ENCODE measurements around the gene FAM124A. TPM values are rescaled to one million over a fixed set of nuclear protein-coding genes. Genes with fewer than 3 reads are reported as not detected.

The FAM124A gene, protein sequence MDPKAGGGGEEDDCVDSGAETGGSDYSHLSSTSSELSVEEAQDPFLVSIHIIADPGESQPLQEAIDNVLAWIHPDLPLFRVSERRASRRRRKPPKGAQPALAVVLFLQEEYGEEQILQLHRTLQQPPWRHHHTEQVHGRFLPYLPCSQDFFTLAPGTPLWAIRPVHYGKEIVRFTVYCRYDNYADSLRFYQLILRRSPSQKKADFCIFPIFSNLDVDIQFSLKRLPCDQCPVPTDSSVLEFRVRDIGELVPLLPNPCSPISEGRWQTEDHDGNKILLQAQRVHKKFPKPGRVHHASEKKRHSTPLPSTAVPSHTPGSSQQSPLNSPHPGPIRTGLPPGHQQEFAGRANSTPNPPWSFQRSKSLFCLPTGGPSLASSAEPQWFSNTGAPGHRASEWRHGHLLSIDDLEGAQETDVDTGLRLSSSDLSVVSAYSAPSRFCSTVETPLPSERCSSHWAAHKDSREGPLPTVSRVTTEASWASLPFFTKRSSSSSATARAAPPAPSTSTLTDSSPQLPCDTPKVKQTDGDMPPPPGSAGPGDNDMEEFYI
- under 1 TPM; 0.13 to 0.21 (median 0.14) TPM for total RNA-seq

DNA sequence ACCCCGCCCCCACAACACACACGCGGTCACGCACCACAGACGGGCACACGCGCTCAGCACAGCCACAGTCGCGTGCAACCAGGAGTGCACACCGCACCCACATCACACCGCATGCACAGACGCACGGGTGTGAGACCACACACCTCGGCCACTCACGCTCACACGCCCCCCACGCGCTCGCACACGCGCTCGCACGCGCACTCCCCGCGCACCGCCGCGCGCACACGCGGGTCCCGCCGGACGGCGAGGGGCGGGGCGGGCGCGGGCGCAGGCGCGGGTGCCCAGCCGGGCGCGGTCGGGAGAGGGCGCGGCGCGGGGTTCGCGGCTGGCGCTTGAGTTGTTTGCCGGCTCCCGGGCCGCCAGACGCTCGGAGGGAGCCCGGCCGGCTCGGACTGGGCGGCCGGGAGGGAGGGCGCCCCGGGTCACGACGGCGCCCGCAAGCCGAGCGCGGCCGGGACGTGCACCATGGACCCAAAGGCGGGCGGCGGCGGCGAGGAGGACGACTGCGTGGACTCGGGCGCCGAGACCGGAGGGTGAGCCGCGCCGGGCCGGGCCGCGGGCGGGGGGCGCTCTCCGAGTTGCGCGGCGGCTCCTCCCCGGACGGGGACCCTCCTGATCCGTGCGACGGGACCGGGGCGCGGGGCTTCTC lies at the start of gene FAM124A:
Gene FAM124A, plus strand, starts transcription at position 362 of the 649 bp plus-strand sequence. Its CDS starts 104 bp downstream, at position 466.
- H3K27me3 Mint-ChIP-seq (ENCODE audit: low read depth), result peaks cover 57% of the 10 kb centered on the region
- DNase-seq, result peak; percentile 13

DNA sequence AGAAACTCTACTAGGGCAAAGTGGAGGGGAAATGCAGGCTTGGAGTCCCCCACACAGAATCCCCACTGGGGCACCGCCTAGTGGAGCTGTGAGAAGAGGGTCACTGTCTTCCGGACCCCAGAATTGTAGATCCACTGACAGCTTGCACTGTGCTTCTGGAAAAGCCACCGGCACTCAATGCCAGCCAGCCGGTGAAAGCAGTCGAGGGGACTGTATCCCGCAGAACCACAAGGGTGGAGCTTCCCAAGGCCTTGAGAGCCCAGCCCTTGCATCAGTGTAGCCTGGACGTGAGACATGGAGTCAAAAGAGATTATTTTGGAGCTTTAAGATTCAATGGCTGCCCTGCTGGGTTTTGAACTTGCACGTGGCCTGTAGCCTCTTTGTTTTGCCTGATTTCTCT lies 47.2 kb upstream of the FAM124A start:
- Mint-ChIP-seq H3K4me3 (no peak overlapping the region), H3K9me3 (no peaks in the 10 kb centered on the region), H3K4me1 (ENCODE audit: low read depth) (no peaks in the 10 kb centered on the region), H3K36me3 (ENCODE audit: insufficient read depth) (no peaks in the 10 kb centered on the region), H3K27me3 (ENCODE audit: low read depth) (peaks cover 28% of the 10 kb centered on the region)
- ATAC-seq, result no peak
- DNase-seq, result no peak

More for the DNA sequence above, at the start of gene FAM124A:
- no peaks in the 10 kb centered on the region for H3K4me1 Mint-ChIP-seq (ENCODE audit: low read depth)
- peak within 1 kb of the TSS; percentile 77 for H3K4me3 Mint-ChIP-seq
- H3K9me3 Mint-ChIP-seq, result no peaks in the 10 kb centered on the region
- H3K36me3 Mint-ChIP-seq (ENCODE audit: insufficient read depth), result no peaks in the 10 kb centered on the region
- ATAC-seq, result peak; percentile 89 to 90

DNA sequence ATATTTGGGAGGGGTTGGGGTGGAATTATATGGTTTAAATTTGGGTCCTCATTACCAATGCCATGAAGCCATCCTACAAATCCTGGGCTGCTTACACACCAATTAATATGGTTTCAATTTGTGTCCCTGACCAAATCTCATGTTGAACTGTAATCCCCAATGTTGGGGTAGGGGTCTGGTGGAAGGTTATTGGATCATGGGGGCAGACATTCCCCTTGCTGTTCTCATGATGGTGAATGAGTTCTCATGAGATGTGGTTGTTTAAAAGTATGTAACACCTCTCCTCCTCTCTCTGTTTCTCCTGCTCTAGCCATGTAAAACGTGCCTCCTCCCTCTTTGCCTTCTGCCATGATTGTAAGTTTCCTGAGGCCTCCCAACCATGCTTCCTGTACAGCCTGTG lies 46.6 kb upstream of the FAM124A start:
- Mint-ChIP-seq H3K9me3 (no peaks in the 10 kb centered on the region), H3K27me3 (ENCODE audit: low read depth) (peaks cover 28% of the 10 kb centered on the region)
- no peak for ATAC-seq

DNA sequence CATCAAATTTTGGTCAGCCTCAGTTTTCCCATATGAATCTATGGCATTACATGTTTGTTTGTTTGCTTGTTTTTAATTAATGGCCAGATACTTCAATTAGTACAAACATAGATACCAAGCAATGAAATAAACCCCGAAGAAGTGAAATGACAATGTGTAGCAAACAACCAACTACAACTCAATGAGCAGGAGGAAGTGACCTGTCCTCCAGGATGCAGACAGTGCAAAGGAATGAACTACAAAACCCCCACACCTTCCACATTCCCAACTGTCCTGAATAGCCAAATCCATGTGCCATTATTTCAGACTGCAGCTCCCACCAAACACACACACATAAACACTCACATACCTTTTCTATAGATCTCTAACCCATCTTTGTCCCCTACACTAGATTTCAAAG lies 45.0 kb upstream of the FAM124A start:
- no peaks in the 10 kb centered on the region for H3K36me3 Mint-ChIP-seq (ENCODE audit: insufficient read depth)
- H3K9me3 Mint-ChIP-seq, result no peaks in the 10 kb centered on the region
- no peak overlapping the region for H3K4me3 Mint-ChIP-seq
- peaks cover 19% of the 10 kb centered on the region for H3K27me3 Mint-ChIP-seq (ENCODE audit: low read depth)
- H3K4me1 Mint-ChIP-seq (ENCODE audit: low read depth), result no peaks in the 10 kb centered on the region
- DNase-seq (no peak), ATAC-seq (no peak)

More for the DNA sequence above, 46.6 kb upstream of the FAM124A start:
- H3K4me1 Mint-ChIP-seq (ENCODE audit: low read depth), result no peaks in the 10 kb centered on the region
- H3K36me3 Mint-ChIP-seq (ENCODE audit: insufficient read depth), result no peaks in the 10 kb centered on the region
- no peak for DNase-seq
- H3K4me3 Mint-ChIP-seq, result no peak overlapping the region

DNA sequence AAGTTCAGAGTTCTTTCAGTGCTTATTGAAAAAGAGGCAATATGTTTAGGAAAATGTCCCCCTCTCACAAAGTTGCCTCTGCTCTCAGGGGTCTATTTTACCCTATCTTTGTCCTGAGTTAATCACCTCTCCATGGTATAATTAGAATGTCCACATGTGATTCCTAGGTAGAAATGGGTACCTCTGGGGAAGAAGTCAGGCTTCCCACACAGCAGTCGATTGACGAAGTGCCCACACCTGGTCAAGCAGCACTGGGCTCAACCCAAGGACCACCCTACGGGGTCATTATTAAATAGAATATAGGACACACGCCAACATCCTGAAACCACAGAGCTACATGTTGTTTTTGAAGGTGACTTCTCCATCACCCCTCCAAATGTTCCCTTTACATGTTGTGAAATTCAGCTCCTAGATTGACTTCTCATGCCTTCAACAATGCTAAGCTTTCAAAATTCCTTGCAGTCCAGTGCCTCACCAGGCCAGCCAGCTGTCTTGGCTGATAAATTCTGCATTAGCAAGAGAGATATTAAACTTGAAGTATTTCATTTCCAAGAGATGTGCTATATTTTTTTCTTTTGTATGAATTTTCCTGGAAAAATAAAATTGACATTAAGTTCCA lies 43.6 kb upstream of the FAM124A start:
- ATAC-seq (no peak), DNase-seq (no peak)
- Mint-ChIP-seq H3K36me3 (ENCODE audit: insufficient read depth) (no peaks in the 10 kb centered on the region), H3K9me3 (no peaks in the 10 kb centered on the region), H3K27me3 (ENCODE audit: low read depth) (peaks cover 19% of the 10 kb centered on the region), H3K4me3 (no peak overlapping the region), H3K4me1 (ENCODE audit: low read depth) (no peaks in the 10 kb centered on the region)

GRCh38 chr13:51179432-51179971 lies 42.7 kb upstream of the FAM124A start:
- ATAC-seq (no peak), DNase-seq (no peak)
- H3K9me3 Mint-ChIP-seq, result no peaks in the 10 kb centered on the region
- no peak overlapping the region for H3K4me3 Mint-ChIP-seq
- no peaks in the 10 kb centered on the region for H3K36me3 Mint-ChIP-seq (ENCODE audit: insufficient read depth)
- H3K4me1 Mint-ChIP-seq (ENCODE audit: low read depth), result no peaks in the 10 kb centered on the region
- peaks cover 24% of the 10 kb centered on the region for H3K27me3 Mint-ChIP-seq (ENCODE audit: low read depth)

DNA sequence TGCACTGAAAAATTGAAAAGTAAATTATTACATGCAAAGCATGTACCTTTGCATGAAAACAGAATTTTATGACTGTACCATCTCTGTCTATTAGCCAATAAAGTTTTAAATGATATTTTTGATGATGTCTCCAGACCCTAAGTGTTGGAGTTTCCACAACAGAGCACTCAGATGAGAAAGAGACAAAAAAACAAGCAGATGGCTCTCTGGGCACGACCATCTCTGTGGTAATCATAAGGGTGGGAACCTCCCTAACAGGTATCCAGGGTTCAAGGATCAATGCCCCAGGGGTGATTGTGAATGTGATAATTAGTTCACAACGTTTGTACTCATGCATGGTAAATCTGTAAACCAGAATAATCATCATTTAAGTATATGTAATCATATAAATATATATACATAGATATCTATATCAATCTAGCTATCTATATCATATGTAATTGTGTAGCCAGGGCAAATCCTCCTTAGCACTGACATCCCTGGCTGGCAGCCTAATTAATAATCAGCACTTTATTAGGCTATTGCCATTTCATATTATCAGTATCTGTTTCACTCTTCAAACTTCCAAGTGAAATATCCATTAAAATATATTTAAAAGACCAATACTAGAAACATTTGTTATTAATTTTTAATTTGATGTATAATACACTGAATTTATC lies 41.2 kb upstream of the FAM124A start:
- DNase-seq (no peak), ATAC-seq (no peak)
- H3K36me3 Mint-ChIP-seq (ENCODE audit: insufficient read depth), result no peaks in the 10 kb centered on the region
- H3K4me1 Mint-ChIP-seq (ENCODE audit: low read depth), result no peaks in the 10 kb centered on the region
- no peak overlapping the region for H3K4me3 Mint-ChIP-seq
- H3K9me3 Mint-ChIP-seq, result no peaks in the 10 kb centered on the region
- peaks cover 28% of the 10 kb centered on the region for H3K27me3 Mint-ChIP-seq (ENCODE audit: low read depth)

DNA sequence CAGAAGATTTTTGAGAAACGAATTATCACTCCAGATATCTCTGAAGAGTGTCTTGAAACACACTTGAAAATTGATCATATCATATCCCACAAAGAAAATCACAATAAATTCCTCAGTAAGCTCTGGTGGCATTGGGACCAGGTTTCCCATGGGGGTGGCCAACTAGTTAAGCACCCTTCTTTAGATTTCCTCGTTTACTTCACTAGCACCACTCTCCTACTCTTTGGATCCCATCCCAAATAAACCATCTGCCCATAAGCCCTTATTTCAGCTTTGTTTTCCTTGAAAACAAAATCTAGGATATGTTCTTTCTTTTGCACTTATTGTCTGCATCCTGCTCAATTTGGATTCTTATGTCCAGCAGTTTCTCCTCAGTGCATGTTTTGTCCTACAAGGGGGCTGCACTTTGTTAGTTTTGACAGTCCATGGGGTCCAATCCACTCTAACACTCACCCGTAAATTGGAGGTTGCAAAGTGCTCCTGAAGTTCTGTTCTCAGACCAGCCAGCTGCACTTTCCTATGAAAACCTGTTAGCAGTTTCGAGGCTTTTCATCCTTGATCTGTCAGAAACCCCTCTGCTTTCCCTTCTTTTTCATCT lies 40.3 kb upstream of the FAM124A start:
- H3K9me3 Mint-ChIP-seq, result no peaks in the 10 kb centered on the region
- H3K27me3 Mint-ChIP-seq (ENCODE audit: low read depth), result peaks cover 28% of the 10 kb centered on the region
- no peak overlapping the region for H3K4me3 Mint-ChIP-seq
- no peak for ATAC-seq
- DNase-seq, result no peak
- no peaks in the 10 kb centered on the region for H3K36me3 Mint-ChIP-seq (ENCODE audit: insufficient read depth)
- no peaks in the 10 kb centered on the region for H3K4me1 Mint-ChIP-seq (ENCODE audit: low read depth)

- Mint-ChIP-seq H3K27me3 (ENCODE audit: low read depth) (peaks cover 19% of the 10 kb centered on the region), H3K9me3 (no peaks in the 10 kb centered on the region), H3K36me3 (ENCODE audit: insufficient read depth) (no peaks in the 10 kb centered on the region), H3K4me3 (no peak overlapping the region), H3K4me1 (ENCODE audit: low read depth) (no peaks in the 10 kb centered on the region)
- DNase-seq, result no peak
- no peak for ATAC-seq
Measured at GRCh38 chr13:51191743-51192142, 30.5 kb upstream of the FAM124A start.

DNA sequence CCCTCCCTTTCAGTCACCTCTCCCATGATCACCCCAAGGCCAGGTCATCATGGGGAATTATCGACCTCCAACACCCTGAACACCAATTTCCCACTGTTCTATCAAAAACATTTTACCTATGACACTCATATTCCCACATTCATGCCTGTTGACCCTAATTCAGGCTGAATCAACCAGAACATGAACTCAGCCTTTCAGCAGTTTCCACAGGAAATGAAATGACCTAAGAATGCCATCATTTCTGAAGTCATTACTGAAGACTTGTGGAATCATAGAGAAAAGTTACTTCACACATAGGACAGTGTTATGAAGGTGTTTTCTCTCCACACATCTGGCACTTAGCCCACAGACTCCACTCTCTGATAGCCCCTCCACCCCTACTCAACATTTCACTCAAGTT lies 29.9 kb upstream of the FAM124A start:
- ATAC-seq (no peak), DNase-seq (no peak)
- Mint-ChIP-seq H3K36me3 (ENCODE audit: insufficient read depth) (no peaks in the 10 kb centered on the region), H3K9me3 (no peaks in the 10 kb centered on the region), H3K4me3 (no peak overlapping the region), H3K4me1 (ENCODE audit: low read depth) (no peaks in the 10 kb centered on the region), H3K27me3 (ENCODE audit: low read depth) (peaks cover 19% of the 10 kb centered on the region)

DNA sequence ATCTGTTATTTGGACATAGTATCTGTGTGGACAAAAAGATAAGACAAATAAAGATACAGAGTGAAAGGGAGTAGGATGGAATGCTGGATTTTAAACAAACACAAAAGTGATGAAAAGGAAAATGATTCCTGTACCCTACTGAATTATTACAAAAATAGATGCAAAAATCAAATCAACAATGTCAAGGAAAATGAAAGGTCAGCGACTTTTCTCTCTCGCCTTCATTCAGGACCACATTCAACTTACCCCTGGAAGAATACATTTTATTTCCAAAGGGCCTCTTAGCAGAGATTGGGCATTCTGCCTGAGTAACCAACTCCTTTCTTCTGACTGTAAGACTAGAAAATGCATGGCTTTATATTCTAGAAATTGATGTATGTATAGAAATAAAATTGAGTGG lies 28.8 kb upstream of the FAM124A start:
- Mint-ChIP-seq H3K4me3 (no peak overlapping the region), H3K36me3 (ENCODE audit: insufficient read depth) (no peaks in the 10 kb centered on the region), H3K27me3 (ENCODE audit: low read depth) (peaks cover 19% of the 10 kb centered on the region), H3K4me1 (ENCODE audit: low read depth) (no peaks in the 10 kb centered on the region), H3K9me3 (peaks cover 6% of the 10 kb centered on the region)
- no peak for ATAC-seq
- no peak for DNase-seq

DNA sequence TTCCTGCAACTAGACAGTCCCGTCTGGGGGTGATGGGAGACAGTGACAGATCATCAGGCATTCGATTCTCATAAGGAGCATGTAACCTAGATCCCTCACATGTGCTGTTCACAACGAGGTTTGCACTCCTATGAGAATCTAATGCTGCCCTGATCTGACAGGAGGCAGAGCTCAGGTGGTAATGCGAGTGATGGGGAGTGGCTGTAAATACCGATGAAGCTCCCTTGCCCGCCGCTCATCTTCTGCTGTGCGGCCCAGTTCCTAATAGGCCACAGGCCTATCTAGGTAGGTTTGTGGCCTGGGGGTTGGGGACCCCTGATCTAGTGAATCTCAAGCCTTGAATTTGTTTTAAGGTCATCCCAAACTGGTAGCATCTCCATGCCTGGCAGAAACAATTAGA lies 27.3 kb upstream of the FAM124A start:
- Mint-ChIP-seq H3K27me3 (ENCODE audit: low read depth) (peaks cover 19% of the 10 kb centered on the region), H3K4me1 (ENCODE audit: low read depth) (no peaks in the 10 kb centered on the region), H3K4me3 (no peak overlapping the region), H3K9me3 (peaks cover 6% of the 10 kb centered on the region), H3K36me3 (ENCODE audit: insufficient read depth) (no peaks in the 10 kb centered on the region)
- no peak for ATAC-seq
- no peak for DNase-seq

- Mint-ChIP-seq H3K9me3 (peaks cover 6% of the 10 kb centered on the region), H3K4me1 (ENCODE audit: low read depth) (no peaks in the 10 kb centered on the region), H3K27me3 (ENCODE audit: low read depth) (peaks cover 16% of the 10 kb centered on the region), H3K4me3 (no peak overlapping the region), H3K36me3 (ENCODE audit: insufficient read depth) (no peaks in the 10 kb centered on the region)
- no peak for ATAC-seq
- DNase-seq, result no peak
Measured at GRCh38 chr13:51201886-51202285, 20.3 kb upstream of the FAM124A start.

All from activated T-cell treated with anti-CD3 and anti-CD28 coated beads, Interleukin-2, amount 50 U/mL, for 4 hours (primary cell).